SJCRH30 (cell line): ENCODE results near the gene CALM1. TPM values are rescaled to one million over a fixed set of nuclear protein-coding genes. Genes with fewer than 3 reads are reported as not detected.

Experiments
- DNase-seq, 2 experiments: peaks; one replicate each; pipeline ENCODE4 v3.0.0-alpha.2; 2015 to 2020
- H3K27ac ChIP-seq: fragments of 250-450 bp; sonication (Bioruptor Pico); 2 replicates; pipeline ENCODE4 v1.5.1; 2020; ENCODE audit warnings: mild to moderate bottlenecking, moderate library complexity
- H3K27me3 ChIP-seq: fragments of 250-450 bp; sonication (Bioruptor Pico); 2 replicates; pipeline ENCODE4 v1.5.1; 2020; ENCODE audit warnings: mild to moderate bottlenecking, moderate library complexity
- H3K36me3 ChIP-seq: fragments of 250-450 bp; sonication (Bioruptor Pico); 2 replicates; pipeline ENCODE4 v1.5.1; 2020; ENCODE audit warnings: mild to moderate bottlenecking, moderate library complexity
- H3K4me1 ChIP-seq: fragments of 250-450 bp; sonication (Bioruptor Pico); 2 replicates; pipeline ENCODE4 v1.5.1; 2020; ENCODE audit warnings: mild to moderate bottlenecking, moderate library complexity
- H3K4me3 ChIP-seq: fragments of 250-450 bp; sonication (Bioruptor Pico); 2 replicates; pipeline ENCODE4 v1.5.1; 2020; ENCODE audit warnings: mild to moderate bottlenecking, moderate library complexity
- H3K9me3 ChIP-seq: fragments of 250-450 bp; sonication (Bioruptor Pico); replicated peaks from 2 replicates; pipeline ENCODE4 v1.5.1; 2020; ENCODE audit warnings: mild to moderate bottlenecking, moderate library complexity
- total RNA-seq: library from RNA; depleted of rRNA; stranded (reverse); fragments of >200 nt; shearing (Covaris generic); gene quantifications from 2 replicates; pipeline ENCODE4 v1.2.3, GENCODE V29; 2014

CALM1 gene
- total RNA-seq, 1 experiment from 2014 or later = 406 TPM

GRCh38 chr14:90412058-90412457 lies 15.2 kb downstream of the CALM1 start:
- H3K9me3 ChIP-seq = no peaks in the 10 kb centered on the region
- no peak overlapping the region for H3K27ac ChIP-seq
- peaks cover 17% of the 10 kb centered on the region for H3K4me1 ChIP-seq
- peaks cover 4% of the 10 kb centered on the region; the same call in 1 of the 2 replicates for H3K36me3 ChIP-seq
- H3K4me3 ChIP-seq = no peak overlapping the region
- H3K27me3 ChIP-seq = no peaks in the 10 kb centered on the region
- no peak for DNase-seq

- DNase-seq = peak in 1 of 2 experiments; percentile 51
- Histone ChIP-seq H3K4me3 (peak overlapping the region; percentile 13; the same call in 1 of the 2 replicates), H3K4me1 (peaks cover 18% of the 10 kb centered on the region), H3K36me3 (no peaks in the 10 kb centered on the region), H3K9me3 (no peaks in the 10 kb centered on the region), H3K27me3 (no peaks in the 10 kb centered on the region), H3K27ac (no peak overlapping the region)
Measured at GRCh38 chr14:90416720-90417119, 19.9 kb downstream of the CALM1 start.

- Histone ChIP-seq H3K36me3 (no peaks in the 10 kb centered on the region), H3K9me3 (no peaks in the 10 kb centered on the region), H3K4me1 (peaks cover 18% of the 10 kb centered on the region), H3K27me3 (no peaks in the 10 kb centered on the region), H3K27ac (no peak overlapping the region), H3K4me3 (no peak overlapping the region)
- no peak for DNase-seq
Measured at GRCh38 chr14:90418053-90418452, 21.2 kb downstream of the CALM1 start.

DNA sequence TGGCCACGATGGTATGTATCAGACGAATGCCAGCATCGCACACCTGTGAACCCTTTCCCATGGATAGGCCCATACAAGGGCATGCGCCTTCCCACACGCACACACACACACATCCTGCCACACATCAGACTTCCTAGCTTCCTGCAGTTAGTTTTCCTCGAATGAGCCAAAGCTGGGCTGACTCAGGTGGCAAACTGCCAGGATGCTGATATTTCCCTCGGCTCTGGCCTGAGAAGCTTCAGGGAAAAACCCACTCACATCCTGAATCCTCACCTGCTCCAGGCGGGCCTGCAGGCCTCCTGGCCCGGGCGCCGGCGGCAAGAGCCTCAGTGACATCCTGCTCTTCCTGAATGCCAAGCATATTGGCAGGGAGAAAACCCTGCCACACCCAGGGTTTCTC lies 22.4 kb downstream of the CALM1 start:
- peak; percentile 67 to 83 for DNase-seq
- Histone ChIP-seq H3K36me3 (no peaks in the 10 kb centered on the region), H3K4me3 (no peak overlapping the region), H3K4me1 (peaks cover 18% of the 10 kb centered on the region), H3K27ac (no peak overlapping the region), H3K9me3 (no peaks in the 10 kb centered on the region), H3K27me3 (no peaks in the 10 kb centered on the region)

GRCh38 chr14:90421001-90421631 lies 24.3 kb downstream of the CALM1 start:
- Histone ChIP-seq H3K9me3 (no peaks in the 10 kb centered on the region), H3K27me3 (no peaks in the 10 kb centered on the region), H3K4me1 (peaks cover 18% of the 10 kb centered on the region), H3K27ac (no peak overlapping the region), H3K36me3 (no peaks in the 10 kb centered on the region), H3K4me3 (no peak overlapping the region)
- DNase-seq = no peak

- H3K4me1 ChIP-seq = peaks cover 13% of the 10 kb centered on the region
Measured at GRCh38 chr14:90421632-90422020, 24.8 kb downstream of the CALM1 start.

DNA sequence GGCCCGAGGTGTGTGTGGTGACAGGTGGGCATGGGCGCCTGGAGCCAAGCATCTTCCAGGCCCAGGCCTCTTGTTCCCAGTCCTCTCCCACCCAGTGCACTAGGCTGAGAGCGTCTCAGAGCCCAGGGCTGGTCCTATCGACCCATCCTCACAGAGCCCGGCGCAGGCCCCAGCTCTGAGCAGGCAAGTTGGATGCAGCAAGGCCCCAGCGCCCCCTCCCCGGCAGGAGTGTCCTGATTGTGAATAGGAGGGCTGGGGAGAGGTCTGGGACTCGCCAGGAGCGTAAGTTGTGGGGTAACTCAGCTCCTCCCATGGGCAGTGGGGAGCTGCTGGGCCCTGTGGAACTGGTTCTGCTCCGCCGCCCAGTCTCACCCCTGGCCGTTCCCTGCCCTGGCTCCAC lies 26.3 kb downstream of the CALM1 start:
- Histone ChIP-seq H3K4me1 (peaks cover 9% of the 10 kb centered on the region; the same call in 1 of the 2 replicates), H3K27me3 (no peaks in the 10 kb centered on the region), H3K36me3 (no peaks in the 10 kb centered on the region), H3K27ac (no peak overlapping the region), H3K9me3 (no peaks in the 10 kb centered on the region), H3K4me3 (no peak overlapping the region)
- no peak for DNase-seq

More at GRCh38 chr14:90421632-90422020, 24.8 kb downstream of the CALM1 start:
- Histone ChIP-seq H3K36me3 (no peaks in the 10 kb centered on the region), H3K27ac (no peak overlapping the region), H3K4me3 (no peak overlapping the region), H3K9me3 (no peaks in the 10 kb centered on the region), H3K27me3 (no peaks in the 10 kb centered on the region)
- DNase-seq = no peak

DNA sequence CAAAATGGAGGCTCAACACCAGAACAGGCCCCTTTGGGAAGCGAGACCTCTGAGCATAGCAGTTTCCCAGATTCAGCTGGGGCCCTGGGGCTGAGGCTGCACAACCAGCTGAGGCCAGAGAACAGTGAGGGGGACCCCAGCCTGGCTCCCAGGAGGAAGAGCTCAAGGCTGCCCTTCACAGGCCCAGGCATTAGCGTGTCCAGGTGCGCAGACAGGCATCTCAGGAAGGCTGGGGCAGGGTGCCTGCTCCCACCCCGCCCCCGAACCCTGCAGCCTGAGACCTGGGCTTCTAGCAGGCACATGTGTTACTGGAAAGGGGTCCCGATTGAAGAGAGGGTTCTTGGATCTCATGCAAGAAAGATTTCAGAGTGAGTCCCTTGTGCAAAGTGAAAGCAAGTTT lies 27.2 kb downstream of the CALM1 start:
- Histone ChIP-seq H3K9me3 (no peaks in the 10 kb centered on the region), H3K27ac (no peak overlapping the region), H3K36me3 (no peaks in the 10 kb centered on the region), H3K4me3 (no peak overlapping the region), H3K27me3 (no peaks in the 10 kb centered on the region), H3K4me1 (peaks cover 4% of the 10 kb centered on the region; the same call in 1 of the 2 replicates)
- no peak for DNase-seq

DNA sequence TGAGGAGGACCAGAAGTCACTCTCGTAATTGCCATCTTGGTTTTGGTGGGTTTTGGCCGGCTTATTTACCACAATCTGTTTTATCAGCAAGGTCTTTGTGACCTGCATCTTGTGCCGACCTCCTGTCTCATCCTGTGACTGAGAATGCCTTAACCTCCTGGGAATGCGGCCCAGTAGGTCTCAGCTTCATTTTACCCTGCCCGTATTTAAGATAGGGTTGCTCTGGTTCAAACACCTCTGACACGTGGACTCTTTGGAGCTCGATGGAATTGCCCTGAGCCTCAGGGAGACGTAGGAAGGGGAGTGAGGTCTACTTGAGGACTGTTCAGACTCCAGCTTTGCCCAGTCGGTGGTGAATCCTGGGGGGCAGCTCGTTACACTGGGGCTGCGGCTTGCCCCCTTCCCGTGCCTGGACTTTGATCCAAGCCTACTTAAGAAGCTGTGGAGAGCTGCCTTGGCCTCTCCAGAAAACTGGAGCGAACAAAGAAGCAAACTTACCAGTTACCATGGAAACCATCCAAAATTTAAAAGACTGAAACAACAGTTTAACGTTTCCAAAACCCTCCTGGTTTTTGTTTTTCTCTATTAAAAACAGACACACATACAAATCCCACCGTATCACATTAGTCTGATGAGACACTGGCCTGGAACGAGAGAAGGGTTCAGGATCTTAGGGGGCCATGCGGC lies 28.0 kb downstream of the CALM1 start:
- Histone ChIP-seq H3K36me3 (no peaks in the 10 kb centered on the region), H3K9me3 (no peaks in the 10 kb centered on the region), H3K4me3 (no peak overlapping the region), H3K27ac (no peak overlapping the region), H3K4me1 (no peaks in the 10 kb centered on the region), H3K27me3 (no peaks in the 10 kb centered on the region)
- DNase-seq = no peak

- H3K27me3 ChIP-seq = no peaks in the 10 kb centered on the region
- H3K9me3 ChIP-seq = no peaks in the 10 kb centered on the region
- H3K4me3 ChIP-seq = no peak overlapping the region
- no peak for DNase-seq
- H3K36me3 ChIP-seq = no peaks in the 10 kb centered on the region
- H3K27ac ChIP-seq = no peak overlapping the region
- H3K4me1 ChIP-seq = no peaks in the 10 kb centered on the region
Measured at GRCh38 chr14:90425373-90425879, 28.6 kb downstream of the CALM1 start.

DNA sequence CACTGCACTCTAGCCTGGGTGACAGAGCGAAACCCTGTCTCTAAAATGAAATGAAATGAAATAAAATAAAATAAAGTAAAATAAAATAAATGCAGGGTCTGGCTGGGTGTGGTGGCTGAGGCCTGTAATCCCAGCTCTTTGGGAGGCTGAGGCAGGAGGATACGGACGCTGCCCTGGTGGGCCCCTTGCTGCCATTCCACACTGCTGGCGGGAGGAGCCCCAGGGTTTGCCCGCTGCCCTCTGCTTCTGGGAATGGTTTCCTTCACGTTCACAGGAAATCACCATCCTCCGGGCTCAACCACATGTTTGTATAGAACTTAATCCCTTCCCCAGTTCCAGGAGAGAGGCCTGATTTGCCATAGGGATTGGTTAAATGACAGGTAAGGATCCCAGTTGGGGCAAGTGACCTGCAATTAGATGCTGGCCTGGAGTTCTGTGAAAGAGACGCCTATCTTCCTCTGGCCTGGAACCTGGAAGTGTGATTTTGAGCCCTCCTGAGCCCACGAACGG lies 29.3 kb downstream of the CALM1 start:
- H3K36me3 ChIP-seq = no peaks in the 10 kb centered on the region
- H3K4me1 ChIP-seq = no peaks in the 10 kb centered on the region
- no peaks in the 10 kb centered on the region for H3K27me3 ChIP-seq
- H3K27ac ChIP-seq = no peak overlapping the region
- no peaks in the 10 kb centered on the region for H3K9me3 ChIP-seq
- peak; percentile 30 to 56 for DNase-seq
- no peak overlapping the region for H3K4me3 ChIP-seq

DNA sequence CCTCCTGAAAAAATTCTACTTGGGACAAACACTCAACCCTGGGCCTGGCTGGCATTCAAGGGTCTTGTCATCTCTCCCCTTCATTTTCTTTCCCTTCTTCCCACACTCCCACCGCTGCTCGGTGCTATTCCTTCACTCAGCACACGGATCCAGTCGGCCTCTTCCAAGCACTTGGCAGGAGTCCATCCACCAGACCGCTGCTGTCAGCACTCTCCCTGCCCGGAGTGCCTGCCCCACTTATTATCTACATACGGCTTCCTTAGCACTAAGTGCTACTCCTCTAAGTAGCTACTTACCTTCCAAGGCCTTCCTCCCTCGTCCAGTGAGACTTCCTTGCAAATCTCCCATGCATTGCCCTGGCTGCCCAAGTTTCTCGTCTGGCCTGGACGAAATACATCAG lies 29.8 kb downstream of the CALM1 start:
- peak in 1 of 2 experiments; percentile 49 for DNase-seq
- no peaks in the 10 kb centered on the region for H3K36me3 ChIP-seq
- no peak overlapping the region for H3K4me3 ChIP-seq
- H3K27me3 ChIP-seq = no peaks in the 10 kb centered on the region
- no peaks in the 10 kb centered on the region for H3K9me3 ChIP-seq
- no peaks in the 10 kb centered on the region for H3K4me1 ChIP-seq
- H3K27ac ChIP-seq = no peak overlapping the region

- no peaks in the 10 kb centered on the region for H3K36me3 ChIP-seq
- DNase-seq = no peak
- no peak overlapping the region for H3K27ac ChIP-seq
- no peaks in the 10 kb centered on the region for H3K27me3 ChIP-seq
- no peaks in the 10 kb centered on the region for H3K9me3 ChIP-seq
- H3K4me1 ChIP-seq = no peaks in the 10 kb centered on the region
- H3K4me3 ChIP-seq = no peak overlapping the region
Measured at GRCh38 chr14:90427848-90428426, 31.1 kb downstream of the CALM1 start.

GRCh38 chr14:90428676-90429075 lies 31.8 kb downstream of the CALM1 start:
- Histone ChIP-seq H3K4me3 (no peak overlapping the region), H3K4me1 (no peaks in the 10 kb centered on the region), H3K27me3 (no peaks in the 10 kb centered on the region), H3K27ac (no peak overlapping the region), H3K36me3 (no peaks in the 10 kb centered on the region), H3K9me3 (no peaks in the 10 kb centered on the region)
- no peak for DNase-seq

DNA sequence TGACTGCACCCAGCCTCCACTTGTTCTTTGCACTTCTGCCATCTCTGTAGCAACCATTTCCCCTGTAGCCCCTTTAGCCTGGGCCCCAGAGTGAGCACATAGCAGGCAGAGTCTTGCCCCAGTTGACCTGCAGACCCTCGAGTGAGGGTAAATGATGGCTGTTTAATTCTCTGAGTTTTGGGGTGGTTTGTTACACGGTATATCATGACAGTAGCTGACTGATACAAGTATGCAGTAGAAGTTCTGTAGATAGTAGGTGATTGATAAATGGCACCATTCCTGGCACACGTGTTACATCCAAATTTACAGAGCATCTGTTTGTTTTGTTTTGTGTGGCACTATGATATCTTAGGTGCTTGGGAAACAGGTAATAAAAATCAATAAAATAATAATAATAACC lies 32.4 kb downstream of the CALM1 start:
- Histone ChIP-seq H3K36me3 (no peaks in the 10 kb centered on the region), H3K9me3 (no peaks in the 10 kb centered on the region), H3K27me3 (no peaks in the 10 kb centered on the region), H3K4me1 (no peaks in the 10 kb centered on the region), H3K4me3 (no peak overlapping the region), H3K27ac (no peak overlapping the region)
- DNase-seq = no peak
